GM19468 (cell line): ENCODE data around the gene DEFB113.
"Not testable (repeated sequence)": the region's sequence is repeated elsewhere in the genome, so short reads cannot be mapped to it uniquely, and the experiment has no call there.

Experiments used
- ATAC-seq: cut with Tn5 transposase; IDR thresholded peaks from one replicate; pipeline ENCODE4 v1.9.1; 2021; ENCODE audit warnings: mild to moderate bottlenecking, moderate library complexity, moderate number of reproducible peaks; ENCODE audit not compliant: unreplicated experiment; ENCODE audit errors: extremely low read depth

Gene DEFB113

GRCh38 chr6:49969605-49970004, at the start of gene DEFB113:
TSS of gene DEFB113 (minus strand) at chr6:49969625. CDS start at chr6:49969625, 0 bp downstream.
- ATAC-seq = no peak

- no peak for ATAC-seq
Observed at GRCh38 chr6:50007819-50008218, 38.4 kb upstream of the DEFB113 start.

GRCh38 chr6:50003139-50003538, 33.7 kb upstream of the DEFB113 start:
- no peak for ATAC-seq

GRCh38 chr6:49995278-49995677, 25.9 kb upstream of the DEFB113 start:
- no peak for ATAC-seq

- ATAC-seq = no peak
Observed at GRCh38 chr6:49988900-49989299, 19.5 kb upstream of the DEFB113 start.

- no peak for ATAC-seq
Observed at GRCh38 chr6:49987749-49988148, 18.3 kb upstream of the DEFB113 start.

- ATAC-seq = no peak
Observed at GRCh38 chr6:49986551-49986950, 17.1 kb upstream of the DEFB113 start.

GRCh38 chr6:49982046-49982445, 12.6 kb upstream of the DEFB113 start:
- no peak for ATAC-seq

GRCh38 chr6:49980898-49981297, 11.5 kb upstream of the DEFB113 start:
- no peak for ATAC-seq

GRCh38 chr6:49979584-49979983, 10.2 kb upstream of the DEFB113 start:
- ATAC-seq = no peak

GRCh38 chr6:49978332-49979226, 9.2 kb upstream of the DEFB113 start:
- ATAC-seq = peak; percentile 41

GRCh38 chr6:49966823-49967222, 2.6 kb downstream of the DEFB113 start:
- ATAC-seq = no peak

- no peak for ATAC-seq
Observed at GRCh38 chr6:49966334-49966733, 3.1 kb downstream of the DEFB113 start.

GRCh38 chr6:49964064-49964463, 5.4 kb downstream of the DEFB113 start, which contains the start of gene DEFB114:
TSS of gene DEFB114 (minus strand) at chr6:49964164. CDS start at chr6:49964105, 59 bp downstream.
- no peak for ATAC-seq

- ATAC-seq = no peak
Observed at GRCh38 chr6:49958180-49958579, 11.2 kb downstream of the DEFB113 start.

GRCh38 chr6:49955847-49956246, 13.6 kb downstream of the DEFB113 start:
- ATAC-seq = no peak

GRCh38 chr6:49951926-49952325, 17.5 kb downstream of the DEFB113 start:
- ATAC-seq = no peak

GRCh38 chr6:49950415-49950751, 19.0 kb downstream of the DEFB113 start:
- ATAC-seq = no peak

- ATAC-seq = no peak
Observed at GRCh38 chr6:49949062-49949461, 20.4 kb downstream of the DEFB113 start.

- ATAC-seq = no peak
Observed at GRCh38 chr6:49946835-49947234, 22.6 kb downstream of the DEFB113 start.

GRCh38 chr6:49944068-49944467, 25.4 kb downstream of the DEFB113 start:
- ATAC-seq = not testable (repeated sequence)

GRCh38 chr6:49939993-49940498, 29.4 kb downstream of the DEFB113 start:
- ATAC-seq = no peak
